MM.1S (cell line): ENCODE data around the gene KLF15.

Experiments used
- DNase-seq: peaks from one replicate; pipeline ENCODE4 v3.0.0-alpha.2; 2015
- H2AFZ ChIP-seq: fragments of 300-600 bp; sonication (generic); 2 replicates; pipeline ENCODE4 v1.6.0; 2016; ENCODE audit warnings: antibody characterized with exemption, low read length
- H3F3A ChIP-seq: fragments of 300-600 bp; sonication (generic); 2 replicates; pipeline ENCODE4 v1.6.1; 2016; ENCODE audit warnings: mild to moderate bottlenecking, antibody characterized with exemption, low read length, moderate library complexity, mixed read lengths; ENCODE audit not compliant: insufficient read depth
- H3K27ac ChIP-seq: fragments of 300-600 bp; sonication (generic); 2 replicates; pipeline ENCODE4 v1.5.1; 2016; ENCODE audit warnings: mild to moderate bottlenecking, low read length
- H3K27me3 ChIP-seq: fragments of 300-600 bp; sonication (generic); replicated peaks from 2 replicates; pipeline ENCODE4 v1.6.0; 2016; ENCODE audit warnings: low read length; ENCODE audit not compliant: insufficient read depth
- H3K36me3 ChIP-seq: fragments of 300-600 bp; sonication (generic); replicated peaks from 2 replicates; pipeline ENCODE4 v1.6.1; 2016; ENCODE audit warnings: mild to moderate bottlenecking, low read length, mixed read lengths; ENCODE audit not compliant: insufficient read depth
- H3K4me1 ChIP-seq: fragments of 300-600 bp; sonication (generic); 2 replicates; pipeline ENCODE4 v1.6.1; 2016; ENCODE audit warnings: low read length, mixed read lengths
- H3K4me2 ChIP-seq: fragments of 300-600 bp; sonication (generic); 2 replicates; pipeline ENCODE4 v1.6.0; 2016; ENCODE audit warnings: low read depth, low read length
- H3K4me3 ChIP-seq: fragments of 300-600 bp; sonication (generic); 2 replicates; pipeline ENCODE4 v1.5.1; 2016; ENCODE audit warnings: low read length, mixed read lengths
- H3K79me2 ChIP-seq: fragments of 300-600 bp; sonication (generic); 2 replicates; pipeline ENCODE4 v1.6.1; 2016; ENCODE audit warnings: mixed run types, low read length, mixed read lengths
- H3K9ac ChIP-seq: fragments of 300-600 bp; sonication (generic); 2 replicates; pipeline ENCODE4 v1.6.1; 2016; ENCODE audit warnings: low read length, mixed read lengths
- H3K9me2 ChIP-seq: fragments of 300-600 bp; sonication (generic); replicated peaks from 2 replicates; pipeline ENCODE4 v1.6.1; 2016; ENCODE audit warnings: mild to moderate bottlenecking, low read length, mixed read lengths; ENCODE audit not compliant: insufficient read depth
- H3K9me3 ChIP-seq: fragments of 300-600 bp; sonication (generic); replicated peaks from 2 replicates; pipeline ENCODE4 v1.6.1; 2016; ENCODE audit warnings: mild to moderate bottlenecking, low read length, mixed read lengths; ENCODE audit not compliant: insufficient read depth
- H4K20me1 ChIP-seq: fragments of 300-600 bp; sonication (generic); 2 replicates; pipeline ENCODE4 v1.6.1; 2016; ENCODE audit warnings: mild to moderate bottlenecking, low read length, moderate library complexity, mixed read lengths; ENCODE audit not compliant: insufficient read depth
- EZH2 ChIP-seq: fragments of 300-600 bp; sonication (generic); optimal IDR thresholded peaks from 2 replicates; pipeline ENCODE3; 2017; ENCODE audit warnings: low read depth, mild to moderate bottlenecking, antibody characterized with exemption, low read length, mixed read lengths
- EZH2phosphoT487 ChIP-seq: fragments of 300-600 bp; sonication (generic); IDR thresholded peaks from 2 replicates; pipeline ENCODE4 v1.6.1; 2018; ENCODE audit warnings: antibody characterized with exemption, low read length
- TF ChIP-seq, protein P1 (sequence below): fragments of 300-600 bp; sonication (generic); IDR thresholded peaks from 2 replicates; pipeline ENCODE4 v1.5.1; 2016; ENCODE audit warnings: antibody characterized with exemption, low read length, mixed read lengths

KLF15 gene

DNA sequence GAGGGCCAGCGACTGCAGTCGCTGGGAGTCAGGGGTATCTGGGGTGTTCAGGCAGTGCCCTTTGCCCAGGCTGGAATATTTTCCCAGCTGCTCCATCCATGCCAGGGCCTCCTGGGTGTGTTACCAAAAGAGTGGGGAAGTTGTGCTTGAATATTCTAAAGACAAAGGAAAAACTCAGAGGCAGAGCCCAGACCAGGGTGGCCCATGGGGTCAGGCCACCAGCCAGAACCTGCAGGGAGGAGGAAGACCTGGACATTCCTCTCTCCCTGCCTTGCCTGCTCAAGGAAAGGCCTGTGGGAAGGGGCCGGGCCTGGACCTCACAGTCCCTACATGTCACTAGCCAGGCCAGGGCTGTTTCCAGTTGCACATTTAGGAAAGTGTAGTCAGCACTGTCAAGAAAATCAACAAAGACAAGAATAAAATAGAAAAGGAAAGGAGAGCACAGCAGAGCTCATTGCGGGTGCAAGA lies 16.0 kb upstream of the KLF15 start:
- no peaks in the 10 kb centered on the region for H3K79me2 ChIP-seq
- no peaks in the 10 kb centered on the region for H3K36me3 ChIP-seq
- no peak overlapping the region for H3K9ac ChIP-seq
- TF ChIP-seq, protein P1, sequence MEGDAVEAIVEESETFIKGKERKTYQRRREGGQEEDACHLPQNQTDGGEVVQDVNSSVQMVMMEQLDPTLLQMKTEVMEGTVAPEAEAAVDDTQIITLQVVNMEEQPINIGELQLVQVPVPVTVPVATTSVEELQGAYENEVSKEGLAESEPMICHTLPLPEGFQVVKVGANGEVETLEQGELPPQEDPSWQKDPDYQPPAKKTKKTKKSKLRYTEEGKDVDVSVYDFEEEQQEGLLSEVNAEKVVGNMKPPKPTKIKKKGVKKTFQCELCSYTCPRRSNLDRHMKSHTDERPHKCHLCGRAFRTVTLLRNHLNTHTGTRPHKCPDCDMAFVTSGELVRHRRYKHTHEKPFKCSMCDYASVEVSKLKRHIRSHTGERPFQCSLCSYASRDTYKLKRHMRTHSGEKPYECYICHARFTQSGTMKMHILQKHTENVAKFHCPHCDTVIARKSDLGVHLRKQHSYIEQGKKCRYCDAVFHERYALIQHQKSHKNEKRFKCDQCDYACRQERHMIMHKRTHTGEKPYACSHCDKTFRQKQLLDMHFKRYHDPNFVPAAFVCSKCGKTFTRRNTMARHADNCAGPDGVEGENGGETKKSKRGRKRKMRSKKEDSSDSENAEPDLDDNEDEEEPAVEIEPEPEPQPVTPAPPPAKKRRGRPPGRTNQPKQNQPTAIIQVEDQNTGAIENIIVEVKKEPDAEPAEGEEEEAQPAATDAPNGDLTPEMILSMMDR, result no peak
- TF ChIP-seq EZH2phosphoT487, result no peak
- TF ChIP-seq EZH2, result no peak
- H3K9me3 ChIP-seq, result no peaks in the 10 kb centered on the region
- no peaks in the 10 kb centered on the region for H3K27me3 ChIP-seq
- no peaks in the 10 kb centered on the region for H3K4me1 ChIP-seq
- no peak for DNase-seq
- H2AFZ ChIP-seq, result no peak overlapping the region
- no peak overlapping the region for H3K4me2 ChIP-seq
- H3K4me3 ChIP-seq, result no peak overlapping the region
- peaks cover 3% of the 10 kb centered on the region; the same call in 1 of the 2 replicates for H3F3A ChIP-seq
- no peaks in the 10 kb centered on the region for H3K9me2 ChIP-seq
- no peaks in the 10 kb centered on the region for H4K20me1 ChIP-seq
- H3K27ac ChIP-seq, result no peak overlapping the region

DNA sequence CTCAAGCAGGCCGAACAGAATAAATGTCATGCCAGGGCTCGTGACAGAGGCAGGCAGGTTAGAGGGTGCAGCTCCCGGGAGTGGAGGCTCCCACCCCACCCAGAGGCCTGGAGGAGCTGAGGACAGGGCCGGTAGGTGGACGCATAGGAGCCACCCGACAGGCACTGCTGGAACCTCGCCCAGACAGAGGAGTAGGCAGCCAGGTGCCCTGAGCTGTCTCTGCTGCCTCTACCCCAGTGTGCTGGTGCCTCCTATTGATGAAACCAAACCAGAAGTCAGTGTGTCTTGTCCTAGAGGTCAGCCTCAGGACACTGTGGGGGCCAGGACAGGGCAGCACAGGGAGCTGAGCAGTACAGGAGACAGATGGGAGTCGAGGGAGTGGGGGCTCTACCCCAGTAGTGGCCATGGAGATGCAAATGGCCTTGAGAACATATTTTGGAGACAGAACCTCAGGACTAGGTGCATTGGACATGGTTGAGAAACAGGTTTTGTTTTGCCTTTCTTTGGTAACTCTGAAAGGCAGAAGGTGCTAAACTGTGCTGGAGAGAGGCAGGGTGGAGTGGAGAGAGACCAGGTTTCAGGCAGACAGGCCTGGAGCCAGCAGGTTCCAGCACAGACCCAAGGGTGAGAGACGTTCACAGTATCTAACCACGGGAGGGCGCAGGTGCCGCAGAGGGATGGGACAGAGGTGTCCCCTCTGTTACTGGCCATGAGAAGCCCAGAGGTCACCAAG lies 15.4 kb upstream of the KLF15 start:
- no peaks in the 10 kb centered on the region for H3K4me1 ChIP-seq
- H3K27me3 ChIP-seq, result no peaks in the 10 kb centered on the region

DNA sequence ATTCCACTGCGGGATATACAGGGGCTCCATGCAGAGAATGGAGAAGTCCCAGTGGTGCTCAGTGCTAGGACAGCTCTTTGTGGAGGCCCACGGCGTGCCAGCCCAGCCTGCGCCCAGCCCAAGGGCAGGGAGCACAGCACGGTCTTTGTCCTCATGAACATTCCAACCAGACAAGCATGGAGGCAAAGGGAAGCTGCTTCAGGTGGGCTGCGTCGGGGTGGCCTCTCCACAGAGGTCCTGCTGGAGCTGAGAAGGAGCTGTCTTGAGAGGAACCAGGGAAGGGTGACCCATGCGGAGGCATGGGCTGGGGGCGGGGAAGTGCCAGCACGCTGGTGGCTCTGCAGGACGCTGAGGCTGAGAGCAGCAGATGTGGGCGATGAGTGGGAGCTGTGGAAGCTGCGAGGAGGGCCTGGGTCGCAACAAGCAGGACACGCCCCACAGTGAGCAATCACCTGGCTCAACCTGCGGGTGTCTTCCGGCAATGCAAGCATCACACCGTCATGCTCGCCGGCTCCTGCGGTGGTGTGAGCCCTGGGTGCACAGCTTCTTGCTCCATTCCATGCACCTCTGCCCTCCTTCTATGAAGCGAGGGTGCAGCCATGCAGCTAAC lies 14.0 kb upstream of the KLF15 start:
- H3K36me3 ChIP-seq, result no peaks in the 10 kb centered on the region
- H3K9me2 ChIP-seq, result no peaks in the 10 kb centered on the region
- H3K4me1 ChIP-seq, result no peaks in the 10 kb centered on the region
- no peaks in the 10 kb centered on the region for H4K20me1 ChIP-seq
- H3K4me3 ChIP-seq, result no peak overlapping the region
- no peaks in the 10 kb centered on the region for H3K79me2 ChIP-seq
- H3K4me2 ChIP-seq, result no peak overlapping the region
- no peak overlapping the region for H3K9ac ChIP-seq
- H3K27ac ChIP-seq, result no peak overlapping the region
- H3K27me3 ChIP-seq, result no peaks in the 10 kb centered on the region
- H3F3A ChIP-seq, result no peaks in the 10 kb centered on the region
- TF ChIP-seq, protein P1, result no peak
- TF ChIP-seq EZH2, result no peak
- no peak overlapping the region for H2AFZ ChIP-seq
- no peak for DNase-seq
- no peaks in the 10 kb centered on the region for H3K9me3 ChIP-seq

More for the DNA sequence above, 15.4 kb upstream of the KLF15 start:
- TF ChIP-seq EZH2 (no peak), EZH2phosphoT487 (no peak)
- TF ChIP-seq, protein P1, result no peak
- Histone ChIP-seq H3K79me2 (no peaks in the 10 kb centered on the region), H4K20me1 (no peaks in the 10 kb centered on the region), H3K9me2 (no peaks in the 10 kb centered on the region), H3K4me3 (no peak overlapping the region), H3K4me2 (no peak overlapping the region), H2AFZ (no peak overlapping the region), H3K36me3 (no peaks in the 10 kb centered on the region), H3K9ac (no peak overlapping the region), H3K27ac (no peak overlapping the region), H3K9me3 (no peaks in the 10 kb centered on the region), H3F3A (peaks cover 3% of the 10 kb centered on the region; the same call in 1 of the 2 replicates)
- DNase-seq, result peak; percentile 1
